Dendritic cell treated with granulocyte-macrophage colony-stimulating factor and Interleukin-4, amounts not matched to agents 40 ng/mL and 50 ng/mL, for 4 days (primary cell): ENCODE data around the gene SYT7.
A peak's percentile ranks its signal among the peaks of the same experiment; 100 is the strongest.

ENCODE experiments used
- H3K27ac Mint-ChIP-seq: one replicate; pipeline ENCODE4 v1.8.0; 2022; ENCODE audit warnings: mild to moderate bottlenecking, mixed read lengths
- H3K27me3 Mint-ChIP-seq: one replicate; pipeline ENCODE4 v1.8.0; 2022; ENCODE audit warnings: mild to moderate bottlenecking, mixed read lengths
- H3K36me3 Mint-ChIP-seq: one replicate; pipeline ENCODE4 v1.8.0; 2022; ENCODE audit warnings: low read depth, mixed read lengths
- H3K4me1 Mint-ChIP-seq: one replicate; pipeline ENCODE4 v1.8.0; 2022; ENCODE audit warnings: low read depth, mixed read lengths
- H3K4me3 Mint-ChIP-seq: one replicate; pipeline ENCODE4 v1.8.0; 2022; ENCODE audit warnings: mild to moderate bottlenecking, moderate library complexity, mixed read lengths
- H3K9me3 Mint-ChIP-seq: one replicate; pipeline ENCODE4 v1.8.0; 2022; ENCODE audit warnings: mixed read lengths
- intact Hi-C: fragments of 100-400 bp; cut with micrococcal nuclease; formaldehyde crosslinking; loops from one replicate; pipeline ENCODE4 v1.15.0; 2022

The SYT7 gene

DNA sequence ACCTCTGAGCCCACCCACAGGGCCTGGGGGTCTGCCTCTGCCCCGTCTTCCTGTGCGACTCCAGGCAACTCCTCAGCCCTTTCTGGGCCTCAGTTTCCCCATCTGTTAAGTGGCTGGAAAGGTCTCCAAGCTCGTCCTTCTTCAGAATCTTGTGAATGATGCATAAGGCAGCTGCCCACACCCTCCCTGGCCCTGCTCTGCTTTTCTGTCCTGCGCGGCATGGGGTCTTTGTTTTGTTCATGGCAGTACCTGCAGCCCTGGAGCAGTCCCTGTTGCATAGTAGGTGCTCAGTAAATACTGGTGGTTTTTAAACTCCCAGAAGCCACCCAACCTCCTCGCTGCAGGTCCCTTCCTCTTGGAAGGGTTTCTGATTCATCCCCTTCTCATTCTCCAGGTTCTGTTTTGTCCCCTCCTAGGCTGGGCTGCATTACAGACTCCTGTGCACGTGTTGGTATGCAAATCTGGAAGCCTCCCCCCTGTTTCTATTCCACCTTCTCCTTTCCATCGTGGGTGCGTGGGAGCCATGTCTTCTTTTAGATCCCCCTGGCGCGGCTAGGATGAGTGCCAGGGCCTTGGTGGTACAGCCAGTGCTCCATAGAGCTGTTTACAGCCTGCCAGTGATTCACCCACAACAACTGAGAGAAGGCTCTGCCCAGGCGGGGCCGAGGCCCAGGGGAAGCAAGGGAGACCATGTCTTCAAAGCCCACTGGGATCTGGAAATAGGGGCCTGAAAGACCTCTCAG, 19.3 kb upstream of the SYT7 start:
- Mint-ChIP-seq H3K9me3 (no peaks in the 10 kb centered on the region), H3K4me1 (peaks cover 5% of the 10 kb centered on the region), H3K27ac (no peak overlapping the region), H3K27me3 (peaks cover 45% of the 10 kb centered on the region), H3K36me3 (no peaks in the 10 kb centered on the region), H3K4me3 (no peak overlapping the region)
- intact Hi-C loops, result no loop called here

GRCh38 chr11:61598886-61599868, 18.3 kb upstream of the SYT7 start:
- intact Hi-C loops, result no loop called here
- H3K9me3 Mint-ChIP-seq, result no peaks in the 10 kb centered on the region
- no peak overlapping the region for H3K4me3 Mint-ChIP-seq
- H3K27ac Mint-ChIP-seq, result no peak overlapping the region
- H3K27me3 Mint-ChIP-seq, result peaks cover 47% of the 10 kb centered on the region
- peaks cover 5% of the 10 kb centered on the region for H3K4me1 Mint-ChIP-seq
- no peaks in the 10 kb centered on the region for H3K36me3 Mint-ChIP-seq

GRCh38 chr11:61598374-61598773, 17.5 kb upstream of the SYT7 start:
- Mint-ChIP-seq H3K27me3 (peaks cover 51% of the 10 kb centered on the region), H3K27ac (no peak overlapping the region), H3K4me1 (peaks cover 5% of the 10 kb centered on the region), H3K4me3 (no peak overlapping the region), H3K9me3 (no peaks in the 10 kb centered on the region), H3K36me3 (no peaks in the 10 kb centered on the region)
- intact Hi-C loops, result no loop called here

DNA sequence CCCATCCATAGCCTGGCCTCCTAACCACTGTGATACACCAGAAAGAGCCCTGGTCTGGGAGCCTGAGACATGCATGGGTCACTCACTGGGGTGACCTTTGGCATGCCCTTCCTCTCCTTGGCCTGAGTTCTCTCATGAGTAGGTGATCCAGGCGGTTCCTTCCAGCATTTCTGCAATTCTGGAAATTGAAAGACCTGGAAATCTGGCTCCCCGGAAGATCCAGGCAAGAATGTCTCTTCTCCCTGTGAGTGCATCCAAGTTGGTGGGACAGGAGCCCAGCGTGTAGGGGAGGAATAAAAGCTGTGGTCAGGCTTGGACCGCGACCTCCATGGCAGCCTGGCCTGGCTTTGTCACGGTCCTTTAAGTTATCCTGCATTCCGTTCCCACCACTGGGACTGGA, 16.1 kb upstream of the SYT7 start:
- Mint-ChIP-seq H3K27me3 (peaks cover 56% of the 10 kb centered on the region), H3K27ac (no peak overlapping the region), H3K4me3 (no peak overlapping the region), H3K9me3 (no peaks in the 10 kb centered on the region), H3K4me1 (peaks cover 5% of the 10 kb centered on the region), H3K36me3 (no peaks in the 10 kb centered on the region)
- intact Hi-C loops, result no loop called here

DNA sequence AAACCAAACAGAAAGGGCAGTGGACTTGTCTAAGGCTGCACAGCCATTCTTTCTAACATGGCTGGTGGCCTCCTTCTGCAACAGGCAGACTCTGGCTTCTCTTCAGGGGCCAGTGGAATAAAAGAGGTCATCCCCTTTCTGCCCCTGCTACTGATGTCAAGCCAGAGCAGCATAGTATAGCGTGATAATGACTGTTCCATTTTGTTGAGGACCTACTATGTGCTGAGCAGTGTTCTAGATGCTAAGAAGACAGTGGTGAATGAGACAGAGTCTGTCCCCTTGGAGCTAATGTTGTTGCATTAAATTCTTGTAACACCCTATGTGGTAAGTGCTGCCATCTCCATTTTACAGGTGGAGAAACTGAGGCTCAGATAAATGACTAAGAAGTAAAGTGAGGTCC, 15.7 kb upstream of the SYT7 start:
- no peak overlapping the region for H3K4me3 Mint-ChIP-seq
- no peaks in the 10 kb centered on the region for H3K36me3 Mint-ChIP-seq
- peaks cover 5% of the 10 kb centered on the region for H3K4me1 Mint-ChIP-seq
- H3K27me3 Mint-ChIP-seq, result peaks cover 57% of the 10 kb centered on the region
- H3K27ac Mint-ChIP-seq, result no peak overlapping the region
- intact Hi-C loops, result no loop called here
- H3K9me3 Mint-ChIP-seq, result no peaks in the 10 kb centered on the region

- Mint-ChIP-seq H3K27ac (no peak overlapping the region), H3K9me3 (no peaks in the 10 kb centered on the region), H3K27me3 (peaks cover 59% of the 10 kb centered on the region), H3K4me1 (peaks cover 5% of the 10 kb centered on the region), H3K36me3 (no peaks in the 10 kb centered on the region), H3K4me3 (no peak overlapping the region)
- intact Hi-C loops, result no loop called here
These were observed 14.0 kb upstream of the SYT7 start for GRCh38 chr11:61594907-61595257.

GRCh38 chr11:61593151-61593550, 12.3 kb upstream of the SYT7 start:
- no peak overlapping the region for H3K27ac Mint-ChIP-seq
- no peaks in the 10 kb centered on the region for H3K9me3 Mint-ChIP-seq
- peaks cover 60% of the 10 kb centered on the region for H3K27me3 Mint-ChIP-seq
- intact Hi-C loops, result no loop called here
- no peaks in the 10 kb centered on the region for H3K36me3 Mint-ChIP-seq
- peaks cover 15% of the 10 kb centered on the region for H3K4me1 Mint-ChIP-seq
- no peak overlapping the region for H3K4me3 Mint-ChIP-seq

DNA sequence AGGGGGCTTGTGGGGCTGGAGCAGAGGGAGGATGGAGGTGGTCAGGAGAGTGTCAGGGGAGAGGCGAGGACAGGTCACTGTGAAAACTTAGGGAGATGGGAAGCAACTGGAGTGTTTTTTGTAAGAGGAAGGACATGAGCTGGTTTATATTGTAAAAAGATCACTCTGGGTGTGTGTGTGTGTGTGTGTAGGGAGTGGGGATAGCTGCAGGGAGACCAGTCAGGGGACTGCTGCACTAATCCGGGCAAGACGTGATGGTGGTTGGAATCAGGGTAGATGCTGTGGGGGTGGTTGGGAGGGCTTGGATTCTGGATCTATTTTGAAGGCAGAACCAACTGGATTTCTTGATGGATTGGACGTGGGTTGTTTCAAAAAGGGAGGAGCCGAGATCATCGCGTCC, 11.3 kb upstream of the SYT7 start:
- no peak overlapping the region for H3K4me3 Mint-ChIP-seq
- no peaks in the 10 kb centered on the region for H3K36me3 Mint-ChIP-seq
- H3K27ac Mint-ChIP-seq, result no peak overlapping the region
- H3K27me3 Mint-ChIP-seq, result peaks cover 63% of the 10 kb centered on the region
- intact Hi-C loops, result no loop called here
- no peaks in the 10 kb centered on the region for H3K9me3 Mint-ChIP-seq
- peaks cover 18% of the 10 kb centered on the region for H3K4me1 Mint-ChIP-seq

DNA sequence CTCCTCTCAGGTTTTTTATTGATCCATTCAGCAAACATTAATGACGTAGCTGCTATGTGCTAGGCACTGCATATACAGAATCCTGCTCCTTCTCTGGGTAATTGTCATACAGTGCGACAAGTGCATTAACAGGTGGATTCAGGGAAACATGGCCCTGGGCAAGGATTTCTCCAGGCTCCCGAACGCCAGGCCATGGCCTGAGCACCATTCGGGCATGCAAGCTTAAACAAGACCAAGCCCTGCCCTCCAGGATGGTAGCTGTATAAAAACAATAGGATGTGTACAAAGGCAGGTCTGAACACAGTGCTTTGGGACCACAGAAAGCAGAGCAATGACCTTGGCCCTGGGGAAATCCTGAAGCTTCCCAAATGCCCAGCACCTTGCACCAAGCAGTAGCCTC, 9.1 kb upstream of the SYT7 start:
- Mint-ChIP-seq H3K4me1 (peaks cover 14% of the 10 kb centered on the region), H3K4me3 (no peak overlapping the region), H3K36me3 (no peaks in the 10 kb centered on the region), H3K9me3 (no peaks in the 10 kb centered on the region), H3K27ac (no peak overlapping the region), H3K27me3 (peaks cover 85% of the 10 kb centered on the region)
- intact Hi-C loops, result no loop called here

DNA sequence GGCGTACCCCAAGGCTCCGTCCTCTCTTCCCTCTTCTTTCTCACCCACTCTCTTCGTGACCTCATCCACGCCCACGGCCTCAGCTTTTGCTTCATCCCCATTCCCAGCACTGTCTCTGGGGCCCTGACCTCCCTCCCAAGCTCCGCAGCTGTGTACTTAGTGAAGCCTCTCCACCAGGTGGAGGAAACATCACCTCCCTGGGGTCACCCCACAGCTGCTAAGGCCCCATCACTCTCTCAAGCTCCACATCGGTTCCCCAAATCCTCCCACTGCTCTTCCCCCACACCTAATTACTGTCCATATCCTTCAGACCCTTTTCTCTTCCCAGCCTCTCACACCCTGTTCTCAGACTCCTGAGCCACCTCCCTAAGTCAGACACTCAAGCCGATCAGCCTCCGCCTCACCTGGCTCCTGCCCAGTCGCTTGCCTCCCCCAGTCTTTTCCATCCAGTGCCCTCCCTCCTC, 7.9 kb upstream of the SYT7 start:
- intact Hi-C loops, result no loop called here

DNA sequence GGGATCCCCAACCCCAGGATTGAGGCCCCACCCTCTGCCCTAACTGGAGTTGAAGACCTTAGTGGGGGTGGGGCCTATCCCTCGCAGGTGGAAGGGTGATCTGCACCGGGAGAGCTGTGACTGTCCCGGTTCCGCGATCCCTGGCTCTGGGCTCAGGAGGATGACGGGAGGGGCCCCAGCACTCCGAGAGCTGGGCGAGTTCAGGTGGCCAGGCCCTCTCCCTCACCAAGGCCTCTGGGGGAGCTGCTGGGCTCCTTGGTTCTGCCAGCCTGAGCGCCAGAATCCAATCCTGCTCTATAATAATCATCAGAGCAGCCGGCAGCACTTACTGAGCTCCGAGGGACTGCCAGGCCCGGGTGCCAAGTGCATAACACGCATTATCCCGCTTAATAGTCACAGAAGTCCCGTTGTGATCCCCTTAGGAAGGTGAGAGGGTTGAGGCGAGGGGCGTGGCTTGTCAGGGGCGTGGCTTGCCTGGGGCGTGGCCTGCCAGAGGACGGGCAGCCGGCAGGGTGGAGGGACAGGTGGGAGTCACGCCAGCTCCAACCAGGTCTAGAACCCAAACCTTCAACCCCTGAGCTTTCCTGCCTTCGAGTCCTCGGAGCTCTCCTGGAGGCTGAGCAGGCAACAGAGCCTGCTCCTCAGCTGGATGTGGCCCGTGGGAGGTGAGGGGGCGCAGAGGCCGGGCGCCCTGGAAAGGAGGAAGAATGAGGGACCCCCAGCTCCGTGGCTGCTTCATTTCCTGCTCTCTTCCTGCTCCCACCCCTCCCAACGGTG, 7.3 kb upstream of the SYT7 start:
- Mint-ChIP-seq H3K4me1 (peaks cover 14% of the 10 kb centered on the region), H3K36me3 (no peaks in the 10 kb centered on the region), H3K9me3 (no peaks in the 10 kb centered on the region), H3K27me3 (peaks cover 89% of the 10 kb centered on the region), H3K27ac (no peak overlapping the region), H3K4me3 (peak overlapping the region; percentile 57)
- intact Hi-C loops, result no loop called here

More for the DNA sequence above, 7.9 kb upstream of the SYT7 start:
- peak overlapping the region; percentile 57 for H3K4me3 Mint-ChIP-seq
- no peaks in the 10 kb centered on the region for H3K9me3 Mint-ChIP-seq
- H3K4me1 Mint-ChIP-seq, result peaks cover 14% of the 10 kb centered on the region
- H3K36me3 Mint-ChIP-seq, result no peaks in the 10 kb centered on the region
- H3K27ac Mint-ChIP-seq, result no peak overlapping the region
- peaks cover 86% of the 10 kb centered on the region for H3K27me3 Mint-ChIP-seq

- peaks cover 14% of the 10 kb centered on the region for H3K4me1 Mint-ChIP-seq
- no peak overlapping the region for H3K4me3 Mint-ChIP-seq
- intact Hi-C loops, result no loop called here
- peaks cover 93% of the 10 kb centered on the region for H3K27me3 Mint-ChIP-seq
- H3K36me3 Mint-ChIP-seq, result no peaks in the 10 kb centered on the region
- no peaks in the 10 kb centered on the region for H3K9me3 Mint-ChIP-seq
- no peak overlapping the region for H3K27ac Mint-ChIP-seq
These were observed 6.7 kb upstream of the SYT7 start for GRCh38 chr11:61587541-61587941.

DNA sequence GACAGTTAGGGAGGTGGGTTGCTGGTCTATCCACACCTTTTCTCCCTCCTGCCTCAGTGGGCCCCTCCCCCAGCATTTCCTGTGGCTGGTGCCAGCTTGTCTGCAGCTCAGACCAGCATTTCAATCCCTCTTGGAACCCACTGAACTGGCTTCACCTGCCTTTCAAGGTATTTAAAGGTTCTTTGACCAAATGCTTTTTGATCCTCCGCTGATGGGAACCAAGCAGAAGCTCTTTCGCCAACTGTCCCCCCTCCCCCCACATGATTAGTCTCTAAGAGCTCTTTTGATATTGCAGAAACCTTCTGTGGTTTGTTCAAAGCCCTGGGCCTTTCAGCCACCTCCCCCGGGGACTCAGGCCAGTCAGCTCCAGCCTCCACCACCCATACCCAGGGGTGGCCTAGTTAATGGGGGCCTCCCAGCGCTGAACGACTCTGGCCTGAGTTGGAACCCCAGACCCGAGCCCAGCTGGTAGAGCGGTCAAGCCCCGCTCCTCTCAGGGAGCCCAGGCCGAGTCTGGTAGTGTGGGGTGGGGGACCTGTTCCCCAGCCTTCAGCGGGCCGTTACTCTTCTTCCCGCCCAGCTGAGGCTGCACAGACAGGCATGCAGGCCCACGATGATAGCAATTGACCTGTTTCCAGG, 6.0 kb upstream of the SYT7 start:
- Mint-ChIP-seq H3K4me1 (peaks cover 14% of the 10 kb centered on the region), H3K9me3 (no peaks in the 10 kb centered on the region), H3K27ac (no peak overlapping the region), H3K36me3 (no peaks in the 10 kb centered on the region), H3K27me3 (peaks cover 94% of the 10 kb centered on the region), H3K4me3 (no peak overlapping the region)
- intact Hi-C loops, result no loop called here
